Peyer's patch (tissue), 4 donors: ENCODE data around the gene MLYCD.

ENCODE experiments used
- POLR2A ChIP-seq, 2 donors: fragments of 450-650 bp; IDR thresholded peaks; one replicate each; pipeline ENCODE4 v1.5.1; 2017; ENCODE audit warnings: antibody characterized with exemption in 2 of 2, mild to moderate bottlenecking in 2 of 2, moderate library complexity in 2 of 2
- TF ChIP-seq, protein P1 (sequence below), 6 experiments: fragments of 450-650 bp in 4 of 6; fragments of 200-600 bp in 2 of 6; sonication (generic) in 1 of 6; IDR thresholded peaks; one replicate each; pipeline ENCODE4 v1.5.1; 2017 to 2019; ENCODE audit warnings: antibody characterized with exemption in 6 of 6, mild to moderate bottlenecking in 3 of 6, moderate library complexity in 1 of 6

DNA sequence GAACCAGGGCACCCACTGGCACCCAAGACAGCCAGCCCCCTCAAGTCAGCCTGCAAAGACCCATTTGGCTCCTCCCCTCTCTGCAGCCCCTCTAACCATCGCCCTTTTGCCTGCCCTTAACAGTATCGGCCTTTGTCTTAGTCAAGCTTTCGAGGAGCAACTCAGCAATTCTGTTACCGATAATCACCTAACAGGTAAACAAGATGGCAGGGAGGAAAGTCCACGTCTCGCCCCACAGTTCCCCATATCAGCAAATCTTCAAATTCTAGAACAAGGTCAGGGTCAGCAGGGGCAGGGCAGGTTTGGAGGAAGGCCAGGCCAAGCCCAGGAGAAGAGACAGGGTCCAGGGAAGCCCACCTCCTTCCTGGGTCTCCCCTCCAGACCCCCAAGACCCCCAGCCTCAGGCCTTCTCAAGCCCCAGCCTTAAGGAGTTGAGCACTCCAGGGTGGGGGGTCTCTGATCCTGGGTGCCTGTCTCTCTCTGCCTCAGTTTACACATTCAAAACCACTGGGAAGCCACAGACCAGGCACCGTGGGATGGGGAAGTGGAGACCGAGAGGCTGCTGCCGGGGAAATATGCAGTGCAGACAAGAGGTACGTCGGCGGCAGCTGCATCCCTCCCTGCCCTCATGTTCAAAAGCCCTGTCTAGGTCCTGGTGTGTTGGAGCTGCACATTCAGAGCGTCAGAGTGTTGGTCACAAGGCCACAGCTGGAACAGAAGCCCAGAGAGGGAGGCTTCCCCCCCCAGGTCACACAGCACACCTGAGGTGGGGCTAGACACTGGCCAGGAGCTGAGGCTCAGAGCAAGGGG lies 50.2 kb downstream of the MLYCD start:
- TF ChIP-seq, protein P1, sequence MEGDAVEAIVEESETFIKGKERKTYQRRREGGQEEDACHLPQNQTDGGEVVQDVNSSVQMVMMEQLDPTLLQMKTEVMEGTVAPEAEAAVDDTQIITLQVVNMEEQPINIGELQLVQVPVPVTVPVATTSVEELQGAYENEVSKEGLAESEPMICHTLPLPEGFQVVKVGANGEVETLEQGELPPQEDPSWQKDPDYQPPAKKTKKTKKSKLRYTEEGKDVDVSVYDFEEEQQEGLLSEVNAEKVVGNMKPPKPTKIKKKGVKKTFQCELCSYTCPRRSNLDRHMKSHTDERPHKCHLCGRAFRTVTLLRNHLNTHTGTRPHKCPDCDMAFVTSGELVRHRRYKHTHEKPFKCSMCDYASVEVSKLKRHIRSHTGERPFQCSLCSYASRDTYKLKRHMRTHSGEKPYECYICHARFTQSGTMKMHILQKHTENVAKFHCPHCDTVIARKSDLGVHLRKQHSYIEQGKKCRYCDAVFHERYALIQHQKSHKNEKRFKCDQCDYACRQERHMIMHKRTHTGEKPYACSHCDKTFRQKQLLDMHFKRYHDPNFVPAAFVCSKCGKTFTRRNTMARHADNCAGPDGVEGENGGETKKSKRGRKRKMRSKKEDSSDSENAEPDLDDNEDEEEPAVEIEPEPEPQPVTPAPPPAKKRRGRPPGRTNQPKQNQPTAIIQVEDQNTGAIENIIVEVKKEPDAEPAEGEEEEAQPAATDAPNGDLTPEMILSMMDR (IDR thresholded peaks at IDR 0.05): no peak
- TF ChIP-seq POLR2A (IDR thresholded peaks at IDR 0.05): no peak
